ENCODE results near the gene CECR2. TPM values are rescaled to one million over a fixed set of nuclear protein-coding genes. Genes with fewer than 3 reads are reported as not detected.

Gene CECR2
- total RNA-seq, 4 donors from 2014 or later, result 1.8 to 2.7 (median 2.2) TPM

DNA sequence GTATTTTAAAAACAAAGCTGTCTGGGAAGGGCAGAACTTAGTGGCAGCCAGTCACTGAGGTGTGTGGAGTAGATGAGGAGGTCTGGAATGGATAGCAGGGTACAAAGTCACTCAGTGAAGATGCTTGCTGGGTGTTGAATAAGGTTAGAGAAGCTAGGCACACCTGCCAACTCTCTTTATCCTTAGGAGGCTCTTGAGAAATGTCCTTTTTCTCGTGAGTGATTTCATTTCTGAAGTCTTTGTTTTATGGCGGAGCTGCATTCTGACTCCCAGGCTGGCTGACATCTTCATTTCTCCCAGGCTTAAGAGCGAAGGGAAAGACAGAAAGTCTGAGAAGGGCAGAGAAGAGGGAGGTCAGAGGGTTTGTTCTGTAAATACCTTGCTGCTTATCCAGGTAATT is 31.0 kb downstream of the CECR2 start:
- H3K4me3 ChIP-seq (ENCODE audit: low read depth, poor library complexity, severe bottlenecking), result no peak overlapping the region
- no peak for TF ChIP-seq CTCF (IDR thresholded peaks at IDR 0.05)
- TF ChIP-seq POLR2A (IDR thresholded peaks at IDR 0.05), result no peak
- intact Hi-C loops (cut with DNase I; ENCODE audit: low total_unique reads), result no loop called here
- DNase-seq (ENCODE audit: low spot score in 2 of 2), result no peak
- WGBS, 2 donors, result 75 to 80% methylated on average over 3 of the region's 3 CpGs

DNA sequence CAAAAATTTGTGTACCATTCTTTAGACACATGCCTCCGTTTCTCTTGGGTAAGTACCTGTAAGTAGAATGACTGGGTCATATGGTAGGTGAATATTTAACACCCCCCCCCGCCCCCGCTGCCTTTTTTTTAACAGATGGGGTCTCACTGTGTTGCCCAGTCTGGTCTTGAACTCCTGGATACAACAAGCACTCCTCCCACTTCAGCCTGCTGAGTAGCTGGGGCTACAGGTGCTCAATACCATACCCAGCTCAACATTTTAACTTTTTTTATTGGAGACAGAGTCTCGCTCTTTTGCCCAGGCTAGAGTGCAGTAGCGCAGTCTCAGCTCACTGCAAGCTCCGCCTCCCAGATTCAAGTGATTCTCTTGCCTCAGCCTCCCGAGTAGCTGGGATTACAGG is 32.5 kb downstream of the CECR2 start:
- DNase-seq (ENCODE audit: low spot score in 2 of 2), result no peak
- intact Hi-C loops (cut with DNase I; ENCODE audit: low total_unique reads), result no loop called here
- no peak overlapping the region for H3K4me3 ChIP-seq (ENCODE audit: low read depth, poor library complexity, severe bottlenecking)
- WGBS, 2 donors, result 87 to 90% methylated on average over 7 of the region's 7 CpGs
- TF ChIP-seq POLR2A (IDR thresholded peaks at IDR 0.05) (no peak), CTCF (IDR thresholded peaks at IDR 0.05) (no peak)

- intact Hi-C loops (cut with DNase I; ENCODE audit: low total_unique reads), result no loop called here
- TF ChIP-seq POLR2A (IDR thresholded peaks at IDR 0.05), result no peak
- TF ChIP-seq CTCF (IDR thresholded peaks at IDR 0.05), result no peak
- no peak overlapping the region for H3K4me3 ChIP-seq (ENCODE audit: low read depth, poor library complexity, severe bottlenecking)
- no peak for DNase-seq (ENCODE audit: low spot score in 2 of 2)
Observed at GRCh38 chr22:17402293-17402692, 33.0 kb downstream of the CECR2 start.

DNA sequence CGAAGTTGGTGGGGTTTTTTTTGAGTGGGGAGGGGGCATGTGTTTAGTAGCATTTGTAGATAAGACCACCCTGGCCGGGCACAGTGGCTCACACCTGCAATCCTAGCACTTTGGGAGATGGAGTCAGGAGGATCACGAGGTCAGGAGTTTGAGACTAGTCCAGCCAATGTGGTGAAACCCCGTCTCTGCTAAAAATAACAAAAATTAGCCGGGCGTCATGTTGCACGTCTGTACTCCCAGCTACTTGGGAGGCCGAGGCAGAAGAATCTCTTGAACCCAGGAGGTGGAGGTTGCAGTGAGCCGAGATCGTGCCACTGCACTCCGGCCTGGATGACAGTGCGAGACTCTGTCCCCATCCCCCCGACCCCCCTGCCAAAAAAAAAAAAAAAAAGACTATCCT is 34.6 kb downstream of the CECR2 start:
- 64 to 85% methylated on average over 13 of the region's 13 CpGs for WGBS, 2 donors
- TF ChIP-seq CTCF (IDR thresholded peaks at IDR 0.05) (no peak), POLR2A (IDR thresholded peaks at IDR 0.05) (no peak)
- intact Hi-C loops (cut with DNase I; ENCODE audit: low total_unique reads), result no loop called here

DNA sequence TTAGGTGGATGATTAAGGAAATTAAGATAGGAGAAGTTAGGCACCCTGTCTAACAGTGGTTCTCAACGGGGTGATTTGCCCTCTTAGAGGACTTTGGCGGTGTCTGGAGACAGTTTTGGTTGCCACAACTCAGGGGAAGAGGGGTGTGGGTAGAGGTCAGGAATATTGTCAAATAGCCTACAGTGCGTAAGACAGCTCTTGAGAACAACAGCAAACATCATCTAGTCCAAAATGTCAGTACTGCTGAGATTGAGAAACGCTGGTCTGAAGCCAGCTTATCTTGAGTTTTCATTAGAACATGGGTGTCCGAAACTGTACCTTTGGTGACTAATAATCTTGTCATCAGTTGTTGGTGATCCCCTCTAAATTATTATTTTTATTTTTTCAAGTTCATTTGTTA is 38.4 kb downstream of the CECR2 start:
- intact Hi-C loops (cut with DNase I; ENCODE audit: low total_unique reads), result no loop called here
- no peak overlapping the region for H3K4me3 ChIP-seq (ENCODE audit: low read depth, poor library complexity, severe bottlenecking)
- WGBS, 2 donors, result 75 to 84% methylated on average over 5 of the region's 5 CpGs
- DNase-seq (ENCODE audit: low spot score in 2 of 2), result no peak
- no peak for TF ChIP-seq POLR2A (IDR thresholded peaks at IDR 0.05)
- TF ChIP-seq CTCF (IDR thresholded peaks at IDR 0.05), result no peak

More for the DNA sequence above, 34.6 kb downstream of the CECR2 start:
- H3K4me3 ChIP-seq (ENCODE audit: low read depth, poor library complexity, severe bottlenecking), result no peak overlapping the region
- DNase-seq (ENCODE audit: low spot score in 2 of 2), result no peak

- H3K4me3 ChIP-seq (ENCODE audit: low read depth, poor library complexity, severe bottlenecking), result no peak overlapping the region
- no peak for TF ChIP-seq CTCF (IDR thresholded peaks at IDR 0.05)
- TF ChIP-seq POLR2A (IDR thresholded peaks at IDR 0.05), result no peak
- intact Hi-C loops (cut with DNase I; ENCODE audit: low total_unique reads), result loop anchor here (10.0 kb wide), 1 partner anchor 64 kb away; no protein-coding TSS in a partner anchor
- 90 to 91% methylated on average over 4 of the region's 4 CpGs for WGBS, 2 donors
- DNase-seq (ENCODE audit: low spot score in 2 of 2), result no peak
Observed at GRCh38 chr22:17410576-17410975, 41.3 kb downstream of the CECR2 start.
